IMR-90 (cell line): ENCODE data around the gene AK1. TPM values are rescaled to one million over a fixed set of nuclear protein-coding genes. Genes with fewer than 3 reads are reported as not detected.

Experiments
- ATAC-seq: fragments of 200-7000 bp; cut with Tn5 transposase; 2 replicates; pipeline ENCODE4 v1.9.1; 2020; ENCODE audit warnings: low read depth, mild to moderate bottlenecking, moderate library complexity
- BruUV-seq: library from RNA; stranded (reverse); fragments of 400-500 nt; replicated peaks from 2 replicates; lab custom pipeline; 2021; lab: Mats Ljungman, UMichigan
- CTCF ChIA-PET: fragments of 300-600 bp; formaldehyde crosslinking; extraction: SDS; loops from one replicate; lab custom pipeline; 2021; ENCODE audit warnings: antibody characterized with exemption; lab: Yijun Ruan, JAX
- POLR2A ChIA-PET: fragments of 300-600 bp; sonication (Branson Sonifier 250); formaldehyde crosslinking; loops from one replicate; lab custom pipeline; 2022; ENCODE audit warnings: antibody characterized with exemption; ENCODE audit not compliant: unreplicated experiment; lab: Charles Lee
- DNase-seq: peaks from one replicate; pipeline ENCODE4 v3.0.0; 2013
- H2AFZ ChIP-seq: replicated peaks from 2 replicates; pipeline ENCODE3; 2013; ENCODE audit warnings: low read length, mild to moderate bottlenecking; ENCODE audit not compliant: poor library complexity
- H2AK5ac ChIP-seq: 2 replicates; pipeline ENCODE4 v1.6.1; 2013; ENCODE audit warnings: low read depth, low read length, inconsistent platforms
- H2AK9ac ChIP-seq: replicated peaks from 2 replicates; pipeline ENCODE3; 2013; ENCODE audit warnings: mild to moderate bottlenecking, low read depth, low read length, moderate library complexity; ENCODE audit not compliant: poor library complexity
- H2BK120ac ChIP-seq: 2 replicates; pipeline ENCODE4 v1.6.1; 2013; ENCODE audit warnings: low read depth, low read length, inconsistent platforms
- H2BK15ac ChIP-seq: 3 replicates; pipeline ENCODE4 v1.6.1; 2013; ENCODE audit warnings: low read depth, low read length, inconsistent platforms
- H2BK20ac ChIP-seq: 2 replicates; pipeline ENCODE4 v1.6.1; 2013; ENCODE audit warnings: low read depth, mild to moderate bottlenecking, inconsistent platforms, low read length, moderate library complexity
- H2BK5ac ChIP-seq: 2 replicates; pipeline ENCODE4 v1.6.1; 2013; ENCODE audit warnings: mild to moderate bottlenecking, low read depth, low read length, inconsistent platforms; ENCODE audit not compliant: poor library complexity, severe bottlenecking
- H3K14ac ChIP-seq: replicated peaks from 2 replicates; pipeline ENCODE4 v1.6.1; 2013; ENCODE audit warnings: low read depth, low read length, inconsistent platforms
- H3K18ac ChIP-seq: 2 replicates; pipeline ENCODE4 v1.6.1; 2013; ENCODE audit warnings: low read depth, low read length, control low read depth
- H3K23ac ChIP-seq: 2 replicates; pipeline ENCODE4 v1.6.1; 2013; ENCODE audit warnings: low read depth, low read length, inconsistent platforms
- H3K27ac ChIP-seq: 2 replicates; pipeline ENCODE4 v1.5.1; 2013; ENCODE audit warnings: mild to moderate bottlenecking, control low read depth, low read length; ENCODE audit not compliant: insufficient read depth
- H3K27me3 ChIP-seq: 2 replicates; pipeline ENCODE4 v1.6.1; 2013; ENCODE audit warnings: low read length; ENCODE audit not compliant: control insufficient read depth, insufficient read depth
- H3K36me3 ChIP-seq: 2 replicates; pipeline ENCODE4 v1.6.1; 2013; ENCODE audit warnings: low read length, mixed read lengths; ENCODE audit not compliant: control insufficient read depth, insufficient read depth
- H3K4ac ChIP-seq: 2 replicates; pipeline ENCODE4 v1.6.1; 2013; ENCODE audit warnings: low read depth, low read length, inconsistent platforms
- H3K4me1 ChIP-seq: 2 replicates; pipeline ENCODE4 v1.6.1; 2013; ENCODE audit warnings: low read length, mixed read lengths; ENCODE audit not compliant: control insufficient read depth, insufficient read depth
- H3K4me2 ChIP-seq: 2 replicates; pipeline ENCODE4 v1.6.1; 2013; ENCODE audit warnings: low read depth, mild to moderate bottlenecking, control low read depth, low read length, moderate library complexity
- H3K4me3 ChIP-seq: 2 replicates; pipeline ENCODE4 v1.5.1; 2013; ENCODE audit warnings: low read depth, mild to moderate bottlenecking, control low read depth, low read length, moderate library complexity; ENCODE audit not compliant: insufficient read depth
- H3K56ac ChIP-seq: 2 replicates; pipeline ENCODE4 v1.6.1; 2013; ENCODE audit warnings: low read length, inconsistent platforms; ENCODE audit not compliant: insufficient read depth; ENCODE audit errors: extremely low read depth
- H3K79me1 ChIP-seq, 2 experiments: 2 replicates each; pipeline ENCODE4 v1.6.1; 2013; ENCODE audit warnings: low read length in 2 of 2, inconsistent platforms in 1 of 2, low read depth in 1 of 2
- H3K9ac ChIP-seq: 2 replicates; pipeline ENCODE4 v1.6.1; 2013; ENCODE audit warnings: low read depth, low read length, control low read depth
- H3K9me1 ChIP-seq: 2 replicates; pipeline ENCODE4 v1.6.1; 2013; ENCODE audit warnings: low read length, inconsistent platforms; ENCODE audit not compliant: insufficient read depth
- H3K9me3 ChIP-seq: 2 replicates; pipeline ENCODE4 v1.6.1; 2013; ENCODE audit warnings: low read length; ENCODE audit not compliant: control insufficient read depth, insufficient read depth
- H4K20me1 ChIP-seq: 2 replicates; pipeline ENCODE4 v1.6.1; 2013; ENCODE audit warnings: low read length, inconsistent platforms; ENCODE audit not compliant: insufficient read depth
- H4K5ac ChIP-seq: 2 replicates; pipeline ENCODE4 v1.6.1; 2013; ENCODE audit warnings: mild to moderate bottlenecking, low read depth, low read length, control low read depth
- H4K8ac ChIP-seq, 2 experiments: 2 replicates each; pipeline ENCODE4 v1.6.1; 2013; ENCODE audit warnings: low read depth in 2 of 2, low read length in 2 of 2, control low read depth in 1 of 2, inconsistent platforms in 1 of 2
- H4K91ac ChIP-seq: 2 replicates; pipeline ENCODE4 v1.6.1; 2013; ENCODE audit warnings: low read depth, low read length, inconsistent platforms; ENCODE audit not compliant: insufficient read depth
- BHLHE40 ChIP-seq: fragments of 150-350 bp; IDR thresholded peaks from 2 replicates; pipeline ENCODE4 v1.6.1; 2016; ENCODE audit warnings: mild to moderate bottlenecking, low read depth, low read length
- CEBPB ChIP-seq: IDR thresholded peaks from 2 replicates; pipeline ENCODE4 v1.6.1; 2012; ENCODE audit warnings: low read depth, low read length, improper control_type of control experiment
- CHD1 ChIP-seq: IDR thresholded peaks from 2 replicates; pipeline ENCODE4 v1.6.1; 2012; ENCODE audit warnings: low read depth, low read length, improper control_type of control experiment
- CTCF ChIP-seq: conservative IDR thresholded peaks from 2 replicates; pipeline ENCODE4 v1.5.1; 2012; ENCODE audit warnings: mild to moderate bottlenecking, low read depth, low read length, improper control_type of control experiment
- FOS ChIP-seq: fragments of 150-350 bp; IDR thresholded peaks from 2 replicates; pipeline ENCODE4 v1.6.1; 2016; ENCODE audit warnings: low read depth, low read length
- MAFK ChIP-seq: IDR thresholded peaks from 2 replicates; pipeline ENCODE4 v1.6.1; 2012; ENCODE audit warnings: low read depth, low read length, improper control_type of control experiment
- MAZ ChIP-seq: IDR thresholded peaks from 2 replicates; pipeline ENCODE4 v1.6.1; 2012; ENCODE audit warnings: low read depth, mild to moderate bottlenecking, low read length, improper control_type of control experiment, moderate library complexity, borderline replicate concordance
- MXI1 ChIP-seq: IDR thresholded peaks from 2 replicates; pipeline ENCODE4 v1.6.1; 2012; ENCODE audit warnings: low read depth, mild to moderate bottlenecking, low read length, moderate library complexity, borderline replicate concordance
- NFE2L2 ChIP-seq: fragments of 150-350 bp; IDR thresholded peaks from 2 replicates; pipeline ENCODE4 v1.6.1; 2016; ENCODE audit warnings: low read depth, mild to moderate bottlenecking, low read length
- POLR2A ChIP-seq: IDR thresholded peaks from 2 replicates; pipeline ENCODE4 v1.6.1; 2012; ENCODE audit warnings: mild to moderate bottlenecking, low read depth, low read length
- RAD21 ChIP-seq: IDR thresholded peaks from 2 replicates; pipeline ENCODE4 v1.6.1; 2012; ENCODE audit warnings: low read length, improper control_type of control experiment
- RCOR1 ChIP-seq: IDR thresholded peaks from 2 replicates; pipeline ENCODE4 v1.6.1; 2012; ENCODE audit warnings: mild to moderate bottlenecking, low read length, improper control_type of control experiment; ENCODE audit not compliant: insufficient replicate concordance
- RFX5 ChIP-seq: IDR thresholded peaks from 2 replicates; pipeline ENCODE4 v1.8.0; 2012; ENCODE audit warnings: low read depth, mild to moderate bottlenecking, low read length, moderate library complexity
- SMC3 ChIP-seq: fragments of 150-350 bp; IDR thresholded peaks from 2 replicates; pipeline ENCODE4 v1.6.1; 2016; ENCODE audit warnings: low read depth, mild to moderate bottlenecking, antibody characterized with exemption, low read length, moderate library complexity
- USF2 ChIP-seq: fragments of 150-350 bp; IDR thresholded peaks from 2 replicates; pipeline ENCODE4 v1.6.1; 2017; ENCODE audit warnings: mild to moderate bottlenecking, antibody characterized with exemption, low read length, low read depth
- WGBS, 2 experiments: methylation state at CpG; one replicate each; pipeline versions ENCODE4 v1.1.5 to v1.1.7; 2013; ENCODE audit warnings: missing lambda C conversion rate in 2 of 2; ENCODE audit not compliant: insufficient read length in 1 of 2; ENCODE audit errors: extremely low coverage in 2 of 2; 5-methylcytosine and 5-hydroxymethylcytosine counted together
- dilution Hi-C: fragments of 300-500 bp; cut with HindIII; formaldehyde crosslinking; loops from one replicate; pipeline ENCODE4 v1.14.3; 2018; ENCODE audit warnings: low sequenced_read_pairs; ENCODE audit not compliant: unreplicated experiment
- in situ Hi-C: fragments of 300-500 bp; cut with MboI; formaldehyde crosslinking; loops from 3 replicates; pipeline ENCODE4 v1.14.3; 2019; ENCODE audit warnings: low sequenced_read_pairs, inconsistent platforms, mixed read lengths
- intact Hi-C: fragments of 100-400 bp; cut with micrococcal nuclease; formaldehyde crosslinking; loops from 2 replicates; pipeline ENCODE4 v1.10.0; 2022
- polyA plus RNA-seq, 3 experiments: library from polyadenylated mRNA; depleted of rRNA; stranded (reverse); fragments of >200 nt; gene quantifications; 2 replicates each; pipeline ENCODE4 v1.2.3, GENCODE V29; 2012; ENCODE audit warnings: low replicate concordance in 1 of 3
- total RNA-seq: library from RNA; depleted of rRNA; stranded (reverse); fragments of >200 nt; gene quantifications from 2 replicates; pipeline ENCODE4 v1.2.3, GENCODE V29; 2012
- TF ChIP-seq, protein P1 (sequence below): fragments of 150-350 bp; IDR thresholded peaks from 2 replicates; pipeline ENCODE4 v1.6.1; 2016; ENCODE audit warnings: low read depth, mild to moderate bottlenecking, low read length, moderate library complexity, borderline replicate concordance

The AK1 gene
- total and polyA plus RNA-seq, 2 of the 4 experiments (the other 2 are of a cell fraction): 44.8 to 119 TPM

GRCh38 chr9:127826253-127826913, 51.1 kb downstream of the AK1 start:
- H2BK15ac ChIP-seq: no peak overlapping the region
- ATAC-seq (no peak), DNase-seq (no peak)
- H2BK20ac ChIP-seq: no peak overlapping the region
- H3K9me1 ChIP-seq: peaks cover 12% of the 10 kb centered on the region
- H3K18ac ChIP-seq: no peak overlapping the region
- H3K4me2 ChIP-seq: no peak overlapping the region
- H3K4me1 ChIP-seq: peaks cover 12% of the 10 kb centered on the region
- no peak overlapping the region for H2AFZ ChIP-seq
- no peak overlapping the region for H3K4me3 ChIP-seq
- no peak overlapping the region for H4K91ac ChIP-seq
- H3K27ac ChIP-seq: no peak overlapping the region
- intact Hi-C loops: no loop called here
- TF ChIP-seq RAD21 (no peak), NFE2L2 (no peak), USF2 (no peak), BHLHE40 (no peak), MXI1 (no peak), MAFK (no peak), MAZ (no peak), FOS (no peak), CHD1 (no peak), RFX5 (no peak), CTCF (no peak), SMC3 (no peak), RCOR1 (no peak), CEBPB (no peak), POLR2A (no peak)
- TF ChIP-seq, protein P1, sequence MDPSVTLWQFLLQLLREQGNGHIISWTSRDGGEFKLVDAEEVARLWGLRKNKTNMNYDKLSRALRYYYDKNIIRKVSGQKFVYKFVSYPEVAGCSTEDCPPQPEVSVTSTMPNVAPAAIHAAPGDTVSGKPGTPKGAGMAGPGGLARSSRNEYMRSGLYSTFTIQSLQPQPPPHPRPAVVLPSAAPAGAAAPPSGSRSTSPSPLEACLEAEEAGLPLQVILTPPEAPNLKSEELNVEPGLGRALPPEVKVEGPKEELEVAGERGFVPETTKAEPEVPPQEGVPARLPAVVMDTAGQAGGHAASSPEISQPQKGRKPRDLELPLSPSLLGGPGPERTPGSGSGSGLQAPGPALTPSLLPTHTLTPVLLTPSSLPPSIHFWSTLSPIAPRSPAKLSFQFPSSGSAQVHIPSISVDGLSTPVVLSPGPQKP: no peak
- ChIA-PET CTCF (no interaction called here), POLR2A (no interaction called here)
- no peak overlapping the region for H2AK5ac ChIP-seq
- H3K9ac ChIP-seq: no peak overlapping the region
- 60% methylated on average over 1 of the region's 7 CpGs; no CpG with 5 or more reads in 1 of the 2 experiments for WGBS, 2 experiments
- H2BK120ac ChIP-seq: no peak overlapping the region
- in situ Hi-C loops: no loop called here
- peak overlapping the region; percentile 23; the same call in 1 of the 2 replicates for H4K5ac ChIP-seq
- peaks cover 31% of the 10 kb centered on the region for H3K36me3 ChIP-seq
- H3K56ac ChIP-seq: no peak overlapping the region
- no peaks in the 10 kb centered on the region for H4K20me1 ChIP-seq
- H3K4ac ChIP-seq: no peak overlapping the region
- H2AK9ac ChIP-seq: peak overlapping the region; percentile 70
- H3K27me3 ChIP-seq: no peaks in the 10 kb centered on the region
- H3K14ac ChIP-seq: no peak overlapping the region
- no peak overlapping the region; a peak in 1 of 4 replicates for H4K8ac ChIP-seq
- peaks cover 17 to 56% of the 10 kb centered on the region in 2 experiments; a peak in 3 of 4 replicates for H3K79me1 ChIP-seq
- dilution Hi-C loops: no loop called here
- no TSS peak for BruUV-seq
- peak overlapping the region; percentile 38; the same call in 1 of the 2 replicates for H3K23ac ChIP-seq
- no peaks in the 10 kb centered on the region for H3K9me3 ChIP-seq
- no peak overlapping the region for H2BK5ac ChIP-seq
